ENCODE results near the gene CIAO2B.

CIAO2B gene

GRCh38 chr16:66908762-66909559 is 25.2 kb downstream of the CIAO2B start:
- Mint-ChIP-seq H3K27me3 (no peaks in the 10 kb centered on the region), H3K27ac (no peak overlapping the region), H3K4me3 (no peak overlapping the region), H3K9me3 (no peaks in the 10 kb centered on the region), H3K36me3 (no peaks in the 10 kb centered on the region), H3K4me1 (peaks cover 10% of the 10 kb centered on the region)

GRCh38 chr16:66908116-66908515 is 26.1 kb downstream of the CIAO2B start:
- H3K27ac Mint-ChIP-seq = no peak overlapping the region
- H3K27me3 Mint-ChIP-seq = no peaks in the 10 kb centered on the region
- peaks cover 10% of the 10 kb centered on the region for H3K4me1 Mint-ChIP-seq
- H3K4me3 Mint-ChIP-seq = no peak overlapping the region
- H3K9me3 Mint-ChIP-seq = no peaks in the 10 kb centered on the region
- no peaks in the 10 kb centered on the region for H3K36me3 Mint-ChIP-seq

GRCh38 chr16:66906916-66907836 is 27.0 kb downstream of the CIAO2B start:
- H3K4me1 Mint-ChIP-seq = peaks cover 10% of the 10 kb centered on the region
- no peak overlapping the region for H3K27ac Mint-ChIP-seq
- no peaks in the 10 kb centered on the region for H3K36me3 Mint-ChIP-seq
- H3K9me3 Mint-ChIP-seq = no peaks in the 10 kb centered on the region
- no peak overlapping the region for H3K4me3 Mint-ChIP-seq
- H3K27me3 Mint-ChIP-seq = no peaks in the 10 kb centered on the region

GRCh38 chr16:66905633-66906539 is 28.3 kb downstream of the CIAO2B start:
- Mint-ChIP-seq H3K36me3 (no peaks in the 10 kb centered on the region), H3K4me3 (no peak overlapping the region), H3K9me3 (no peaks in the 10 kb centered on the region), H3K4me1 (peaks cover 10% of the 10 kb centered on the region), H3K27ac (no peak overlapping the region), H3K27me3 (no peaks in the 10 kb centered on the region)

- no peaks in the 10 kb centered on the region for H3K36me3 Mint-ChIP-seq
- peaks cover 10% of the 10 kb centered on the region for H3K4me1 Mint-ChIP-seq
- no peaks in the 10 kb centered on the region for H3K9me3 Mint-ChIP-seq
- no peak overlapping the region for H3K27ac Mint-ChIP-seq
- H3K27me3 Mint-ChIP-seq = no peaks in the 10 kb centered on the region
- H3K4me3 Mint-ChIP-seq = no peak overlapping the region
These were observed 29.2 kb downstream of the CIAO2B start for GRCh38 chr16:66904846-66905632.

GRCh38 chr16:66904428-66904845 is 29.8 kb downstream of the CIAO2B start:
- Mint-ChIP-seq H3K36me3 (no peaks in the 10 kb centered on the region), H3K9me3 (no peaks in the 10 kb centered on the region), H3K27ac (no peak overlapping the region), H3K4me3 (no peak overlapping the region), H3K4me1 (peaks cover 10% of the 10 kb centered on the region), H3K27me3 (no peaks in the 10 kb centered on the region)

GRCh38 chr16:66903544-66904427 is 30.4 kb downstream of the CIAO2B start:
- Mint-ChIP-seq H3K36me3 (no peaks in the 10 kb centered on the region), H3K4me3 (no peak overlapping the region), H3K9me3 (no peaks in the 10 kb centered on the region), H3K27me3 (no peaks in the 10 kb centered on the region), H3K27ac (no peak overlapping the region), H3K4me1 (peaks cover 10% of the 10 kb centered on the region)

GRCh38 chr16:66902648-66903543 is 31.3 kb downstream of the CIAO2B start:
- Mint-ChIP-seq H3K27ac (no peak overlapping the region), H3K27me3 (no peaks in the 10 kb centered on the region), H3K36me3 (no peaks in the 10 kb centered on the region), H3K4me1 (peaks cover 10% of the 10 kb centered on the region), H3K4me3 (no peak overlapping the region), H3K9me3 (no peaks in the 10 kb centered on the region)

- H3K4me1 Mint-ChIP-seq = peaks cover 10% of the 10 kb centered on the region
- no peaks in the 10 kb centered on the region for H3K9me3 Mint-ChIP-seq
- no peak overlapping the region for H3K27ac Mint-ChIP-seq
- no peaks in the 10 kb centered on the region for H3K27me3 Mint-ChIP-seq
- H3K36me3 Mint-ChIP-seq = no peaks in the 10 kb centered on the region
- H3K4me3 Mint-ChIP-seq = no peak overlapping the region
These were observed 32.6 kb downstream of the CIAO2B start for GRCh38 chr16:66901626-66902025.

- Mint-ChIP-seq H3K4me1 (peaks cover 3% of the 10 kb centered on the region), H3K9me3 (no peaks in the 10 kb centered on the region), H3K36me3 (no peaks in the 10 kb centered on the region), H3K4me3 (no peak overlapping the region), H3K27ac (no peak overlapping the region), H3K27me3 (no peaks in the 10 kb centered on the region)
These were observed 33.3 kb downstream of the CIAO2B start for GRCh38 chr16:66900721-66901441.

GRCh38 chr16:66899945-66900710 is 34.1 kb downstream of the CIAO2B start:
- Mint-ChIP-seq H3K27me3 (no peaks in the 10 kb centered on the region), H3K4me1 (no peaks in the 10 kb centered on the region), H3K9me3 (no peaks in the 10 kb centered on the region), H3K27ac (no peak overlapping the region), H3K36me3 (no peaks in the 10 kb centered on the region), H3K4me3 (no peak overlapping the region)

GRCh38 chr16:66899310-66899944 is 34.8 kb downstream of the CIAO2B start:
- Mint-ChIP-seq H3K27me3 (no peaks in the 10 kb centered on the region), H3K27ac (no peak overlapping the region), H3K9me3 (no peaks in the 10 kb centered on the region), H3K36me3 (no peaks in the 10 kb centered on the region), H3K4me1 (no peaks in the 10 kb centered on the region), H3K4me3 (no peak overlapping the region)
